ENCODE data around the gene PLA2G3.
"Not testable (repeated sequence)": the region's sequence is repeated elsewhere in the genome, so short reads cannot be mapped to it uniquely, and the experiment has no call there.

The PLA2G3 gene

GRCh38 chr22:31125521-31126117, 14.7 kb downstream of the PLA2G3 start:
- Histone ChIP-seq H3K4me3 (no peak overlapping the region), H3K27ac (no peak overlapping the region)

DNA sequence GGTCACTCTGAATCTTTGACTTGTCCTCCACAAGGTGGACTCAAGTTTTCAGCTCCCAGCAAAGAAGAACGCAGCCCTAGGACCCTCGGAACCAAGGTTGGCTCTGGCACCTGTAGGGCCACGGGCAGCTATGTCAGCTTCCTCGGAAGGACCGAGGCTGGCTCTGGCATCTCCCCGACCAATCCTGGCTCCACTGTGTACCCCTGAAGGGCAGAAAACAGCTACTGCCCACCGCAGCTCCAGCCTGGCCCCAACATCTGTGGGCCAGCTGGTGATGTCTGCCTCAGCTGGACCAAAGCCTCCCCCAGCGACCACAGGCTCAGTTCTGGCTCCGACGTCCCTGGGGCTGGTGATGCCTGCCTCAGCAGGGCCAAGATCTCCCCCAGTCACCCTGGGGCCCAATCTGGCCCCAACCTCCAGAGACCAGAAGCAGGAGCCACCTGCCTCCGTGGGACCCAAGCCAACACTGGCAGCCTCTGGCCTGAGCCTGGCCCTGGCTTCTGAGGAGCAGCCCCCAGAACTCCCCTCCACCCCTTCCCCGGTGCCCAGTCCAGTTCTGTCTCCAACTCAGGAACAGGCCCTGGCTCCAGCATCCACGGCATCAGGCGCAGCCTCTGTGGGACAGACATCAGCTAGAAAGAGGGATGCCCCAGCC, 15.4 kb downstream of the PLA2G3 start:
- no peak overlapping the region for H3K27ac ChIP-seq
- H3K4me3 ChIP-seq, result no peak overlapping the region

GRCh38 chr22:31124290-31124689, 16.0 kb downstream of the PLA2G3 start:
- H3K4me3 ChIP-seq, result no peak overlapping the region
- H3K27ac ChIP-seq, result no peak overlapping the region

DNA sequence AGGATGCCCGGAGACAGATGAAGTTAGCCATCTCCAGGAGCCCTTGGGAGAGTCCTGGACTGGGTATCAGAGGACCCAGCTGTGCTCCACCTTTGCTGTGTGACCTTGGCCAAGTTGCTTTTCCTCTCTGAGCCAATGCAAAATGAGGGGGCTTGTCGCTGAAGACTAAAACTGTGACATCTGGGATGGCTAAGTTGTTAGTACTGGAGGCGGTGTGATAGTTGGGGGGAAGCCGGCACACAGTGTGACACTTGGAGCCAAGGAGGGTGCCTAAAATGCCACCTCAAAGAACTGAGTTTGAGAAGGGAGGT, 17.1 kb downstream of the PLA2G3 start:
- Histone ChIP-seq H3K27ac (peak overlapping the region in 5 of 21 experiments; percentile 35 to 73 (median 57)), H3K4me3 (peak overlapping the region in 5 of 7 experiments; percentile 12 to 37 (median 19))

GRCh38 chr22:31122532-31123291, 17.6 kb downstream of the PLA2G3 start, which contains the start of gene INPP5J:
TSS of gene INPP5J (plus strand) at chr22:31122966. CDS start at chr22:31123015, 49 bp downstream.
- Histone ChIP-seq H3K4me3 (peak within 1 kb of the TSS in 5 of 7 experiments; percentile 12 to 37 (median 19)), H3K27ac (peak within 1 kb of the TSS in 11 of 21 experiments; percentile 5 to 73 (median 46))

DNA sequence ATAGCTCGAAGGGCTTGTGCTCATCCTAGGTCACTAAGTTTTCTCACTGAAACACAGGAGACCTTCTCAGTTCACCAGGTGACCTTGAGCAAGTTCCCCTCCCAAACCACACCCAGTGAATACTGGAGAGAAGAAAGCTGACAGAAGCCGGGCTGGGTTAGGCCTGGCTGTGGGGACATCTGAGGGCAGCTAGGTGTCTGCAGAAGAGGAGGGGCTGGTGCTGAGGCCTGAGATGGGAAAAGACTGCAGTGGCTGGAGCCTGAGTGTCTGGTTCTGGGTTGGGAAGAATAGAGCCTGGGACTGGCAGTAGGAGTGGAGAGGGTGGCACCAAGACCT, 18.1 kb downstream of the PLA2G3 start:
- peak overlapping the region in 4 of 21 experiments; percentile 5 to 72 (median 56) for H3K27ac ChIP-seq
- H3K4me3 ChIP-seq, result no peak overlapping the region

- H3K4me3 ChIP-seq, result no peak overlapping the region
- H3K27ac ChIP-seq, result no peak overlapping the region
Measured at GRCh38 chr22:31121403-31121802, 18.9 kb downstream of the PLA2G3 start.

GRCh38 chr22:31120642-31121041, 19.7 kb downstream of the PLA2G3 start:
- H3K4me3 ChIP-seq, result no peak overlapping the region
- H3K27ac ChIP-seq, result no peak overlapping the region

GRCh38 chr22:31120230-31120629, 20.1 kb downstream of the PLA2G3 start:
- H3K4me3 ChIP-seq, result no peak overlapping the region
- no peak overlapping the region for H3K27ac ChIP-seq

DNA sequence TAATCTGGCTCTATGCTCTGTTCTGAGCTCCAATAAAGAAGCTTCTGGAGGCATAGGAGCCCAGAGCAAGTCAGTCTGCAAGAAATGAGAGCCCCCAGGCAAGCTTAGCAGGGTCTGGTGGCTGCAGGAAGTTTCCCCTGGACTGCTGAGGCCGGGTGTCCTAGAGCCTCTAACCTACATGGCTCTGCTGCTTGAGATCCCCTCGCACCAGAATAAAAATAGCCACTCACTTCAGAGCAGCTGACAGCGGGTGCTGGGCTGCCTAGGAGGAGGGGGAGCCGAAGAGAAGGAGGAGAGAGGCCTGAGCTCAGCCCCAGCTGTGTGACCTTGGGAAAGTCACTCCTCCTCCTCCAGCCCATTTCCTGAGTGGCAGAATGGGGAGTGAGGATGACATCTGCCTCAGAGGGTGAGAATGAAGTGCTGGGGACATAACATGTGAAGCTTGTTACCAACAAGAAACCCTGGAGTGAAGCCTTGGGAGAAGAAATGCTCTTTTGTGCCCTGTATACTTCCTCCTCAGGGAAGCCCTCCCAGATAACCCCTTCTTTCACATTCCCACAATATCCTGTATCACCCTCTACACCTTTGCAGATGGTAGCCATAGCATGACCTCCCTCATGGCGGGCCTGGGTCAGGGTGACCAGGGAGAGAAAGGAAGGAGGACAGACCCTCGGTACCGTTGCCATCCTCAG, 21.1 kb downstream of the PLA2G3 start:
- H3K4me3 ChIP-seq, result no peak overlapping the region
- no peak overlapping the region for H3K27ac ChIP-seq

- Histone ChIP-seq H3K4me3 (no peak overlapping the region), H3K27ac (no peak overlapping the region)
Measured at GRCh38 chr22:31118046-31118820, 22.1 kb downstream of the PLA2G3 start.

DNA sequence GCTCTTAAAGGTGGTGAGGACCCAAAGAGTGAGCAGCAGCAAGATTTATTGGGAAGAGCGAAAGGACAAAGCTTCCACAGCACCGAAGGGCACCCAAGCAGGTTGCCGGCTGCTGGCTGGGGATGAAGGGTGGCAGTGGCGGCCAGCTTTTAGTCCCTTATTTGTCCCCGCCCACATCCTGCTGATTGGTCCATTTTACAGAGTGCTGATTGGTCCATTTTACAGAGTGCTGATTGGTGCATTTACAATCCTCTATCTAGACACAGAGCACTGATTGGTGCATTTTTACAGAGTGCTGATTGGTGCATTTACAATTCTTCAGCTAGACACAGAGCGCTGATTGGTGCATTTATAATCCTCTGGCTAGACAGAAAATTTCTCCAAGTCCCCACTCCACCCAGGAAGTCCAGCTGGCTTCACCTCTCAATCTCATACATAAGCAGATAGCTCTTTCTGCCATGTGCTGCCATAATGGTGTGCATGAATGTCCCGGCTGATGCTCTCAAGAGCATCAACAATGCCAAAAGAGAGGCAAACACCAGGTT, 27.7 kb downstream of the PLA2G3 start:
- not testable (repeated sequence) for H3K4me3 ChIP-seq, H3K27ac ChIP-seq

- H3K27ac ChIP-seq, result peak overlapping the region in 16 of 21 experiments; percentile 0 to 97 (median 74)
- H3K4me3 ChIP-seq, result peak overlapping the region; percentile 41 to 83 (median 59)
Measured at GRCh38 chr22:31107894-31108218, 32.5 kb downstream of the PLA2G3 start.

DNA sequence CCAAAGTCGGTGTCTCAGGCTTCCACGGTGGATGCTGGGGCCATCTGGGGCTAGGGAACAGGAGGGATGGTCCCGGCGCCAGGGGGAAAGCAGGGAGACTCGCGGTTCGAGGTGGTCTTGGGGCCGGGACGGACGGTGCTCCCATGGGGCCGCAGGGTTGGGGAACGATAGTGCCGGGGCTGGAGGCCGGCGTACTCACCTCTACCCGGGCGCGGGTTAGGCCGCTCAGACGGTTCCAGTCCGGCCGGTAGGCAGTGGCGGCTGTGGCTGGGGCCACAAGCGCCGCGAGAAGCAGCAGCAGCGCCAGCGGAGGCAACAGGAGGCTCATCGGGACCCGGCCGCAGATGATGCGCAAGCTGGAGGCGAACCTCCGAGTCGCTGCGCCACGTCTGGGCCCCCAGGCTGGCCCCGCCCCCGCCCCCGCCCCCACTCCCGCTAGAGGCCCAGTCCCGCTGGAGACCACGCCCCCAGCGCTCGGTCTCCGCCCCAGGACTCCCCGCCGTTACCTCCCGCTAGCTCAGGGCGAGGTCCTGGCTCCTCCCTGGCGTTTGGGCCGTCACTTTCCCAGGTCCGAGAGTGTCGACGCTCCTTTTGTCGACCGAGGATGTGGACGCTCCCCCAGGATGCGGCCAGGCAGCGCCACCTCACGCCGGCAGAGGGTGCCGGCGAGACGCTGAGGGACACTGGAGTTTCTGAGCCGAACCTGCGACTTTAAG, 33.0 kb downstream of the PLA2G3 start, which contains the start of gene SELENOM:
SELENOM (minus strand) TSS at position 391 of the 716 bp plus-strand sequence; CDS start at position 328, 63 bp downstream.
- Histone ChIP-seq H3K27ac (peak within 1 kb of the TSS; percentile 76 to 97 (median 87)), H3K4me3 (peak within 1 kb of the TSS; percentile 41 to 83 (median 59))

GRCh38 chr22:31106731-31107177, 33.6 kb downstream of the PLA2G3 start:
- Histone ChIP-seq H3K27ac (peak overlapping the region; percentile 76 to 97 (median 87)), H3K4me3 (peak overlapping the region; percentile 41 to 83 (median 59))

GRCh38 chr22:31106001-31106571, 34.2 kb downstream of the PLA2G3 start:
- peak overlapping the region; percentile 41 to 83 (median 59) for H3K4me3 ChIP-seq
- H3K27ac ChIP-seq, result peak overlapping the region in 18 of 21 experiments; percentile 14 to 97 (median 88)

DNA sequence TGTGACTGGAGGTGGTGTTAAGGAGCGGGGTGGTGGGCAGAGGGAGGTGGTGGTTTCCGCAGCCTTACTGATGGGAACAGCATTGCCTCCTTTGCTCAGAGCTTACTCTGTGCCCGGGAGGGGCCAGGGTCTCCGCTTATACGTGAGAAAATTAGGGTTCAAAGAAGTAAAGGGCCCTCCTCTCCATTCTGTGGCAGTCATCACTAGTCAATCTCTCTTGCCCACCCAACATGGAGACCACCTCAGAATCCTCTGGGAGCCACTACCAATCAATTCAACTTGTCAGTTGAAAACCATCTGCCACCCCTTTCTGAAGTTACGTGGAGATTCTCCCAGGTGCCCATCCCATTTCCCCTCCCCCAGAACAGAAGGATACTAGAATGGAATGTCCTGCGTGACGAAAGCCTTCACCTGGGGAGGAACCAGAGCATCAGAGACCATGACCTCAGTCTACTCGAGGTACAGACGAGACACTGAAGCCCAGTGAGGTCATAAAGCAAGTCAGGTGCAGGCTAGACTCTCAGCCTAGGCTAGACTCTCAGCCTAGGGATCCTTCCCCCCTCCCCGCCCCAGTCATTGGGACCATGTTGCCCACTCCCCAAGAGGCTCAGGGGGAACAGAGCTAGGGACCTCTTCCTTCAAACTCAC, 34.9 kb downstream of the PLA2G3 start:
- Histone ChIP-seq H3K4me3 (no peak overlapping the region), H3K27ac (peak overlapping the region in 10 of 21 experiments; percentile 14 to 95 (median 88))

GRCh38 chr22:31104869-31105268, 35.4 kb downstream of the PLA2G3 start:
- H3K4me3 ChIP-seq, result no peak overlapping the region
- H3K27ac ChIP-seq, result peak overlapping the region in 2 of 21 experiments; percentile 17 to 92
